ENCODE results near the gene POTEC.
"Not testable (repeated sequence)": the region's sequence is repeated elsewhere in the genome, so short reads cannot be mapped to it uniquely, and the experiment has no call there.

DNA sequence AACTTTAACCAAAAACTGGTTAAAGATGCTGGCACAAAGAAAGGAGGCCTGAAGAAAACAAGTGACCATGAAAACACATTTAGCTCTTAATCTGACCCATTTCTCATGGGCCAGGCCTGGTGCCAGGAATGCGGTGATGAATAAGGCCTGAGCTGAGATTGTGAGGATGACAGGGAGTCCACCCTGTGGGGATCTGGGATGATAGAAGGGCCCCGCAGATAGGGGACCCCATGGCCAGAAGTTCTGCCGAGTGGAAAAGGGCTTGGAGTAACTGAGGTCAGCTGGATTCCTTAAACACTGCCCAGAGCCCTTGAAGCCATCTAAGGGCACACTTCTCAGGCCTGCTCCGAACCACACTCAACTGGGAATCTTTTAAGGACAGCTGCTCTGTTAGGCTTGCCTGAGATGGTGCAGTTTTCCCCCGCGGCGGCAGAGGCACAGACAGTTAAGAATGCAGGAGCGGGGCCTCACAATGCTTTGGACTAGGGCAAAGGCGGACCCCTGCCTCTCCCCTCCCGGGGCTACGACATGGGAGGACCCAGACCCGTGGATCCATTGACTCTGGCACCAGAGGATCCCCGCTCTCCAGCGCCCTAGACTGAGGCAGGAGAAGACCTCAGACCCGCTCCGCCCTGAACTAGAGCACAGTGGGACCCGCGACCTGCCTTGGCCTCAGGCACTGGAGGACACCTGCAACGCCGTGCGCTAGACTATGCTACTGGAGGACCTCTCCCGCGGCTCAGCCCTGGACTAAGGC is 70.0 kb downstream of the POTEC start:
- TF ChIP-seq CTCF, POLR2A (IDR thresholded peaks at IDR 0.05): not testable (repeated sequence)
